ENCODE measurements around the gene IGDCC3.
"Not testable (repeated sequence)": the region's sequence is repeated elsewhere in the genome, so short reads cannot be mapped to it uniquely, and the experiment has no call there.

Gene IGDCC3

DNA sequence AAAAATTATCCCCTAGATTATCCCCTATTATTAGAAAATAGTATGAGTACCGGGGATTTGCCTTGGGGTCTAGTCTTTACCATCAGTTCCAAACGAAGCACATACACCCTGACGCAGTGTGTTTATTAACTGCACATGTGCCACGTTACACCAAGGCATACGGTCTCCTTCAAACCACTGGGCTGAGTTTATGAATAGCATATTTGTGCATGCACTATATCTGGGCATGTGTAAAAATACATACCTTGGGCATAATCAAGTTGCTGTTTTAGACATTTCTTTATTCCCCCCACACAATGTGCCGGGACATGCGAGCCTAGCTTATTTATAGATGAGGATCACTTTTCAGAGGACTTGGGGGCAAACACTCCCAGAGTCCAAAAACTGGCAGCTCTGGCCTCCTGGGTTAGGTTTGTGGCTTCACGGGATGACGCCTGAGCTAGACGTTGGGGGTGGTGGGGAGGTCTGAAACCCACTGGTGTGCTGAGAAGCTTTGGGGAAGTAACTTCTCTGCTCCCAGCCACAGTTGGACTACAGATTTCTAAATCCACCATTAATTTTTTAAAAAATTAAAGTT, 28.7 kb upstream of the IGDCC3 start:
- DNase-seq (ENCODE audit: low read depth in 3 of 3): no peak

GRCh38 chr15:65405791-65406423, 28.1 kb upstream of the IGDCC3 start:
- no peak for DNase-seq (ENCODE audit: low read depth in 3 of 3)

DNA sequence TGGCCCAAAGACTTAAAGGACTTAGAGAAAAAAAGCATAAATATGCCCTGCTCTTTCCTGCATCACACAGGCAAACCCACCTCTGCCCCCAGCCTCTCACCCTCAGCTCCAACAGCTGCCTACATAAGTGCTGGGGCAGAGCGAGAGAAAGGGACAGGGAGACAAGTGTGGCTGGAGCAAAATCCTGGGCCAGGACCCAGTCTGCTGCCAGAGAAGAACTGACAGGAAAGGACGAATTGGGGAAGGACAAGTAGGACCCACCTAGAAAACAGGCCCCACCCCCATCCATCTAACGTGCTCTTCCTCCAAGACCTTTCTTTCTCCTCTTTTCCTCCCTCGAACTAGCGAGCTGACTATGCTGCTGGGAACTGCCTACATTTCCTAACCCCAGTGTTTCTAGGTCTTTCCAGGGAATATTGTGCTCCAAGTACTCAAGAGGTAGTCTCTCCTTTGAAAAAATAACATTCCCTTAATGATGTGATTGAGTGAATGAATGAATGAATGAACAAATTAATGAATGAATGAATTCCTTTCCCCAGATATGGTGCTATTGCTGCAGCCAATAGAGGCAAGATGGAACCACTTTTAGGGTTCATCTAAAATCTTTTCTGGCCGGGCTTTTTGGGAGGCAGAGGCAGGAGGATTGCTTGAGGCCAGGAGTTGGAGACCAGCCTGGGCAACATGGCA, 26.5 kb upstream of the IGDCC3 start:
- no peak for DNase-seq (ENCODE audit: low read depth in 3 of 3)

GRCh38 chr15:65402961-65403360, 25.2 kb upstream of the IGDCC3 start:
- DNase-seq (ENCODE audit: low read depth in 3 of 3): no peak

DNA sequence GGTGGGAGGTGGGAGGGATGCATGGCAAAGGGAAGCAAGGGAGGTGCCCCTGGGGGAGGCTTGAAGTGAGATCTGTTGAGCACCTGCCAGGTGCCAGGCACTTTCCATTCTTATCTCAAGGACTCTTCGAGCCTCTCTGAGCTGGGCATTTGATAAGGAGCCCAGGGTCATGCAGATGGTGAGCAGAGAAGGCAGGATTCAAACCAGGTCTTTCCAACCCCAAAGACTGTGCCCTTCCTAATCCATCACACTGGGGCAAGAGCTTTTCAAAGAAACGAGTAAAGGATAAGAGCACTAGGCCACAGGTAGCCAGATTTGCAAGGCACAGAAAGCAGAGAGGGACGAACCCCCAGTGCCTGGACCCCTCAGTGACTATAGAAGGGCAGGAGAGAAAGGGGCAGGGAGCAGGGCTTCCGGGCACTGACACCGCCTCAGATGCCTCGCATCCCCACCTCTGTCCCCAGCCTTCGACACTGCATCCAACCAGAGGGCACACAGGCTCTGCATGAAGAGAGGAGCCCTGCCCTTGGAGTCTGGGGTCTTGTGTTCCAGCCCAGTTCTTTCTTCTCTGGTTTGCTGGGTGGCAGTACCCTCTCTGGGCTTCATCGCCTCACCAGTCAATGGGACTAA, 23.9 kb upstream of the IGDCC3 start:
- no peak for DNase-seq (ENCODE audit: low read depth in 3 of 3)

- peak in 2 of 3 donors; percentile 22 to 38 for DNase-seq (ENCODE audit: low read depth in 3 of 3)
Observed at GRCh38 chr15:65400760-65401610, 23.2 kb upstream of the IGDCC3 start.

DNA sequence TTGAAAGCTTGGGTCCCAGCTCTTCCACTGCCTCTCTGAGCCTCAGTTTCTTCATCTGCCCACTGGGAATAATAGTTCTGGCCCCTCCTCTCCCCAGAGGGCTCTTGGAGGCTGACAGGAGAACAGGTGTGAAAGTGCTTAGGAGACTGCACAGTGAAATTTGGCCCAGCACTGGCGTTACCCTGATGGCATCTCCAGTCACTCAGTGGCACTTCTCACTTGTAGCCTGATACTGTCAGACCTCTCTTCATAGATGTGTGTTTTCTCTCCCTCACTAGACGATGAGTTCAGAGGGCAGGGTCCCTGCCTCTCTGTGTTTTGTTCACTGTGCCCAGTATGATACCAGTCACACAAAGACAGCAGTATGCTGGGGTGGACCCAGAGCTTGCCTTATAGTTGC, 22.2 kb upstream of the IGDCC3 start:
- no peak for DNase-seq (ENCODE audit: low read depth in 3 of 3)

GRCh38 chr15:65399001-65399706, 21.4 kb upstream of the IGDCC3 start:
- DNase-seq (ENCODE audit: low read depth in 3 of 3): no peak

DNA sequence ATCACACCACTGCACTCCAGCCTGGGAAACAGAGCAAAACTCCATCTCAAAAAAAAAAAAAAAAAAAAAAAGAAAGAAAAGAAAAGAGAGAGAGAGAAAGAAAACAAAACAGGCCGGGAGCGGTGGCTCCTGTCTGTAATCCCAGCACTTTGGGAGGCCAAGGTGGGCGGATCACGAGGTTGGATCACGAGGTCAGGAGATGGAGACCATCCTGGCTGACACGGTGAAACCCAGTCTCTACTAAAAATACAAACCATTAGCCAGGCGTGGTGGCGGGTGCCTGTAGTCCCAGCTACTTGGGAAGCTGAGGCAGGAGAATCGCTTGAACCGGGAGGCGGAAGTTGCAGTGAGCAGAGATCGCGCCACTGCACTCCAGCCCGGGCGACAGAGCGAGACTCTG, 20.7 kb upstream of the IGDCC3 start:
- not testable (repeated sequence) for DNase-seq (ENCODE audit: low read depth in 3 of 3)

DNA sequence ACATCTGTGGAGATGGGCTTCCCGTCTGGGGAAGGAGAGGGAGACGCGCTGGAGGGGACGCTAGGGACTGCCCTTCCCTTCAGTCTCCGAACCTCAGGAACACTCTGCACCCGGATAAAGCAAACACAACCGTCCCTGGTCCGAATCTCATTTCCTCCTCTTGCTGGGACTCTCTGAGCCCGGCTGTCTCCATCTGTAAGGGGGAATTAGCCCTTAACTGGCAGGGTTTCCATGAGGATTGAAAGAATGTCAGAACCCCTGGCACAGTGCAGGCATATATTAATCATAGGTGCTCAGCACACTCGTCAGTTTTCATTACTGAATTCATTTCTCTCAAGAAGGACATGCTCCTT, 19.1 kb upstream of the IGDCC3 start:
- DNase-seq (ENCODE audit: low read depth in 3 of 3): no peak

GRCh38 chr15:65396283-65396964, 18.6 kb upstream of the IGDCC3 start:
- no peak for DNase-seq (ENCODE audit: low read depth in 3 of 3)

- DNase-seq (ENCODE audit: low read depth in 3 of 3): no peak
Observed at GRCh38 chr15:65395567-65396202, 17.9 kb upstream of the IGDCC3 start.

- DNase-seq (ENCODE audit: low read depth in 3 of 3): no peak
Observed at GRCh38 chr15:65394936-65395335, 17.1 kb upstream of the IGDCC3 start.

DNA sequence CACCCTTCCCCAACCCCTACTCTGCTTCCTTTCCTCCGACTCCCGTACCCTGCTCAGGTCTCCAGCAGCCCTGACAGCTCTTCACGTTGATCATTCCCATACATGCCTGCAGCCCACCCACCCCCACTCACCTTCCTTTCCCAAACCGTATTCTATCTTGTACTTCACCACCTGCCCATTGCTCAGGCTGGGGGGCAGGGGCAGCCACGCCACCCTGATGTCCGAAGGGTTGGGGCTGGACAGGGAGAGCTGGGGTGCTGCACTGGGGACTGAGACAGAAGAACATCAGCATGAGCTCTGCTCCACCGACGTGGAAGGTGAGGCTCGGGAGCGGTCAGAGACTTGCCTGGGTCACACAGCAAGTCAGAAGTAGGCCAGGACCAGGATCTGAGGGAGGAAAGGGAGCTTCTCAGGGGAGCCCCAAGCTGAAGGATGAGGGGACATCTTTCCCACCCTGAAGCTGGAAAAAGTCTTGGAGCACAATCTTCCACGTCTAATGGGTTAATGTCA, 16.5 kb upstream of the IGDCC3 start:
- DNase-seq (ENCODE audit: low read depth in 3 of 3): no peak

- no peak for DNase-seq (ENCODE audit: low read depth in 3 of 3)
Observed at GRCh38 chr15:65393557-65393956, 15.8 kb upstream of the IGDCC3 start.

GRCh38 chr15:65393091-65393490, 15.3 kb upstream of the IGDCC3 start:
- no peak for DNase-seq (ENCODE audit: low read depth in 3 of 3)

DNA sequence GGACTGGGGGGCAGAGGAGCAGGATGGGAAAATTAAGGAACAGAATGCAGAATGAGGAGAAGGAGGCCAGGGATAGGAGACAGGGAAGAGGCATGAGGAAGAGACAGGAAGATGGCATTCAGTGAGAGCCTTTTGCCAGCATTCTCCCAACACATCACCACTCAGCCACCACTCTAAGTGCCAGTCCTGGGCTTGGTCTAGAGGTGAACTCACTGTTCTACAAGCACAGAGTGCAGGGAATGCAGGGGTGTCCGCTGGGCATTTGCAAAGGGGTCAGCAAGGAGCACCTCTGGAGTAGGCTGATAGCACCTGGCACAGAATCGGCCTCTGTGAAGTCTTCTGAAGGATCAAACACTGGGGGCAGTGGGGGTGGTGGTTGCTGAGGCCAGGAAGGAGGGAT, 14.6 kb upstream of the IGDCC3 start:
- DNase-seq (ENCODE audit: low read depth in 3 of 3): no peak

DNA sequence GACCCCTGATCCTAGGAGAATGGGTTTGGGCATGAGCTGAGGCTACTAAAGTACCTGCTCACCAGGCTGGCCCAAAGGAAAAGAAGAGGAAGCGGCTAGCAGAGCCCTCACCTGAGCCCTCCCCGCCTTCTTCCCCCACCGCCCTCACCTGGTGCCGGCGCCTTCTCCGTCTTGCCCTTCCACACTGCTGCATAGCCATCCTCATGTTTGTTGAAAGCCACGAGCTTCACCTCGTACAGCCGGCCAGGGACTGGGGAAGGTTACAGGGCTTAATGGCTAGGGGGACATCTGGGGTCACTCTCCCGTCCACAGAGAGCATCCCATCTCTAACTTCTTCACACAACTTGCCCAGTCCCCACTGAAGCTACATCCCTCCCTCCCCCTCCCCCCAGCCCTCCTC, 13.9 kb upstream of the IGDCC3 start:
- no peak for DNase-seq (ENCODE audit: low read depth in 3 of 3)

- no peak for DNase-seq (ENCODE audit: low read depth in 3 of 3)
Observed at GRCh38 chr15:65390447-65390846, 12.6 kb upstream of the IGDCC3 start.

DNA sequence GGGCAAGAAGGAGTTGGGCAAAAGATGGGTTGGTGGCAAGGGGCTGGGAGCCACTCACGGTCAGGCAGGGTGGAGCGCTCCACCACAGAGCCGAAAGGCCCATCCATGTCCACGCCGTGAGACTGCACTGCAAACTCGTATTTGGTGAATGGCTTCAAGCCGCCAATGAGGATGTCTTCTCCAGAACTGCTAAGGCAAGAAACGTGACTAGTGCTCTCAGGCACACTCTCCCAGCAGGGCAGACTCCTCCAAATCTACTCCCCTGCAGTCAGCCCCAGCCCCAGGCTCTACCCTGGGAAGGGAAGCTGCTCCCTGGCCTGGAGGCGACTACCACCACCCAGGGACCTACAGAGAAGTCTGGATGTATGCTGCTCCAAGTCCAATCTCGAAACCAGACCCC, 11.4 kb upstream of the IGDCC3 start:
- DNase-seq (ENCODE audit: low read depth in 3 of 3): no peak

All from stimulated activated CD4-positive, alpha-beta T cell treated with anti-CD3 and anti-CD28 coated beads, TNF-alpha, amount 100 ng/mL, for 48 hours (primary cell).